GM10248 (cell line): ENCODE measurements around the gene ZBTB20.

Experiments
- CTCF ChIA-PET: fragments of 300-600 bp; sonication (Branson Sonifier 250); formaldehyde crosslinking; extraction: SDS; loops from one replicate; lab custom pipeline; 2021; ENCODE audit warnings: antibody characterized with exemption; lab: Yijun Ruan, JAX
- POLR2A ChIA-PET: fragments of 350-650 bp; sonication (Branson Sonifier 250); formaldehyde crosslinking; extraction: SDS; loops from one replicate; lab custom pipeline; 2020; ENCODE audit warnings: antibody characterized with exemption; lab: Yijun Ruan, JAX
- DNase-seq: peaks from one replicate; pipeline ENCODE4 v3.0.0; 2012; ENCODE audit errors: extremely low spot score
- TF ChIP-seq, protein P1 (sequence below): IDR thresholded peaks from 2 replicates; pipeline ENCODE4 v1.5.1; 2012; ENCODE audit warnings: mild to moderate bottlenecking, low read depth; ENCODE audit errors: extremely low read depth, missing control alignments, control extremely low read depth

ZBTB20 gene

GRCh38 chr3:114451561-114452018, 695.5 kb downstream of the ZBTB20 start:
- ChIA-PET CTCF (interaction anchor here (0.9 to 3.0 kb wide), 4 partner anchors 10 to 88 kb away, joined by 3 to 13 read pairs (median 3); no protein-coding TSS in a partner anchor), POLR2A (no interaction called here)
- TF ChIP-seq, protein P1, sequence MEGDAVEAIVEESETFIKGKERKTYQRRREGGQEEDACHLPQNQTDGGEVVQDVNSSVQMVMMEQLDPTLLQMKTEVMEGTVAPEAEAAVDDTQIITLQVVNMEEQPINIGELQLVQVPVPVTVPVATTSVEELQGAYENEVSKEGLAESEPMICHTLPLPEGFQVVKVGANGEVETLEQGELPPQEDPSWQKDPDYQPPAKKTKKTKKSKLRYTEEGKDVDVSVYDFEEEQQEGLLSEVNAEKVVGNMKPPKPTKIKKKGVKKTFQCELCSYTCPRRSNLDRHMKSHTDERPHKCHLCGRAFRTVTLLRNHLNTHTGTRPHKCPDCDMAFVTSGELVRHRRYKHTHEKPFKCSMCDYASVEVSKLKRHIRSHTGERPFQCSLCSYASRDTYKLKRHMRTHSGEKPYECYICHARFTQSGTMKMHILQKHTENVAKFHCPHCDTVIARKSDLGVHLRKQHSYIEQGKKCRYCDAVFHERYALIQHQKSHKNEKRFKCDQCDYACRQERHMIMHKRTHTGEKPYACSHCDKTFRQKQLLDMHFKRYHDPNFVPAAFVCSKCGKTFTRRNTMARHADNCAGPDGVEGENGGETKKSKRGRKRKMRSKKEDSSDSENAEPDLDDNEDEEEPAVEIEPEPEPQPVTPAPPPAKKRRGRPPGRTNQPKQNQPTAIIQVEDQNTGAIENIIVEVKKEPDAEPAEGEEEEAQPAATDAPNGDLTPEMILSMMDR = no peak
- DNase-seq = no peak

- ChIA-PET CTCF (interaction anchor here (0.9 to 3.0 kb wide), 3 partner anchors 10 to 67 kb away, joined by 3 to 13 read pairs (median 3); no protein-coding TSS in a partner anchor), POLR2A (no interaction called here)
- DNase-seq = no peak
- TF ChIP-seq, protein P1 = no peak
Observed at GRCh38 chr3:114451051-114451451, 696.0 kb downstream of the ZBTB20 start.

DNA sequence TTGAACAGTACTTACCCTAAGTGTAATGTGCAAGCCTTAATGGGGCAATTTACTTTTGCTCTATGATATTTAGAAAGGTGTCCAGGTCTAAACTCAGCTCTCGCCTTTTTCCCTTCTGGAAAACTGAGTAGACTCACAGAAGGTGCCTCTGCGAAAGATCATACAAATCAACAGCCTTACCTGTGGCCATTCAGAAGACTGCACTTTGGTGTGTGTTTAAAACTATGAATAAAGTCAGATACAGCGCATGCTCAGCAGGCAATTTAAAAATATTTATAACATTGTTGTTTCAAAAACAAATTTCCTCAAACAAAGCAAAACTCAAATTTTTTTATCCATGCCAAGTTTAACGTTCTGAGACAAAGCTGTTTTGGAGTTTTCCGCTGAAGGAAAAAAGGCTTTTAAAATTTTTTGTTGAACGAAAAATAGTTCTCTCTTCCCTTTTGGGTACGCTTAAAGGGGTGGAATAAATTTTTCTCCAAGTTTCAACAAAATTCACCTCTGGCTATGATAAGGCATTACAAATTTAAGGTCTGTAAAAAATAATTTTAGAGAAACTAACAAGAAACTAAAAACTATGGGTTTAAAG, 697.0 kb downstream of the ZBTB20 start:
- no peak for DNase-seq
- TF ChIP-seq, protein P1 = no peak
- POLR2A ChIA-PET = no interaction called here
- CTCF ChIA-PET = interaction anchor here (1.2 to 3.0 kb wide), 5 partner anchors 9 to 159 kb away, joined by 3 to 13 read pairs (median 7); no protein-coding TSS in a partner anchor

- POLR2A ChIA-PET = no interaction called here
- CTCF ChIA-PET = interaction anchor here (1.2 to 3.0 kb wide), 5 partner anchors 9 to 158 kb away, joined by 3 to 13 read pairs (median 7); no protein-coding TSS in a partner anchor
- DNase-seq = no peak
- TF ChIP-seq, protein P1 = no peak
Observed at GRCh38 chr3:114449271-114450007, 697.6 kb downstream of the ZBTB20 start.

GRCh38 chr3:114447950-114448479, 699.1 kb downstream of the ZBTB20 start:
- POLR2A ChIA-PET = no interaction called here
- CTCF ChIA-PET = interaction anchor here (0.8 to 2.0 kb wide), 13 partner anchors 10 to 295 kb away, joined by 3 to 9 read pairs (median 4); no protein-coding TSS in a partner anchor
- DNase-seq = no peak

More at GRCh38 chr3:114447950-114448479, 699.1 kb downstream of the ZBTB20 start:
- TF ChIP-seq, protein P1 = no peak
